Measurements from ENCODE around the gene C1orf198.

GRCh38 chr1:230818367-230818766 lies 50.0 kb downstream of the C1orf198 start:
- TF ChIP-seq, protein P1, sequence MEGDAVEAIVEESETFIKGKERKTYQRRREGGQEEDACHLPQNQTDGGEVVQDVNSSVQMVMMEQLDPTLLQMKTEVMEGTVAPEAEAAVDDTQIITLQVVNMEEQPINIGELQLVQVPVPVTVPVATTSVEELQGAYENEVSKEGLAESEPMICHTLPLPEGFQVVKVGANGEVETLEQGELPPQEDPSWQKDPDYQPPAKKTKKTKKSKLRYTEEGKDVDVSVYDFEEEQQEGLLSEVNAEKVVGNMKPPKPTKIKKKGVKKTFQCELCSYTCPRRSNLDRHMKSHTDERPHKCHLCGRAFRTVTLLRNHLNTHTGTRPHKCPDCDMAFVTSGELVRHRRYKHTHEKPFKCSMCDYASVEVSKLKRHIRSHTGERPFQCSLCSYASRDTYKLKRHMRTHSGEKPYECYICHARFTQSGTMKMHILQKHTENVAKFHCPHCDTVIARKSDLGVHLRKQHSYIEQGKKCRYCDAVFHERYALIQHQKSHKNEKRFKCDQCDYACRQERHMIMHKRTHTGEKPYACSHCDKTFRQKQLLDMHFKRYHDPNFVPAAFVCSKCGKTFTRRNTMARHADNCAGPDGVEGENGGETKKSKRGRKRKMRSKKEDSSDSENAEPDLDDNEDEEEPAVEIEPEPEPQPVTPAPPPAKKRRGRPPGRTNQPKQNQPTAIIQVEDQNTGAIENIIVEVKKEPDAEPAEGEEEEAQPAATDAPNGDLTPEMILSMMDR (optimal IDR thresholded peaks at IDR 0.05 in 1 of 3, IDR thresholded peaks at IDR 0.05 in 1 of 3, conservative IDR thresholded peaks at IDR 0.05 in 1 of 3; ENCODE audit: extremely low read depth in 1 of 3, insufficient read depth in 2 of 3, low read length in 3 of 3), result no peak
- no peak for TF ChIP-seq EZH2 (IDR thresholded peaks at IDR 0.05; ENCODE audit: low read length)

Data from keratinocyte (primary cell).